Sigmoid colon (tissue), 4 donors: Measurements from ENCODE around the gene CCDC70.

ENCODE experiments used
- CTCF ChIP-seq, 4 experiments: fragments of 450-650 bp in 3 of 4; fragments of 200-600 bp in 1 of 4; IDR thresholded peaks; one replicate each; pipeline ENCODE4 v1.5.1; 2016 to 2019; ENCODE audit warnings: antibody characterized with exemption in 4 of 4, mild to moderate bottlenecking in 3 of 4, moderate library complexity in 2 of 4
- EP300 ChIP-seq, 4 donors: sonication (generic); formaldehyde crosslinking; IDR thresholded peaks; one replicate each; pipeline ENCODE4 v1.6.1; 2017; ENCODE audit warnings: antibody characterized with exemption in 4 of 4
- POLR2A ChIP-seq, 2 donors: fragments of 450-650 bp; IDR thresholded peaks; one replicate each; pipeline ENCODE4 v1.6.1; 2016; ENCODE audit warnings: antibody characterized with exemption in 2 of 2, mild to moderate bottlenecking in 2 of 2, moderate library complexity in 2 of 2

- TF ChIP-seq CTCF (IDR thresholded peaks at IDR 0.05) (no peak), POLR2A (IDR thresholded peaks at IDR 0.05) (no peak), EP300 (IDR thresholded peaks at IDR 0.05) (no peak)
These were observed 41.7 kb upstream of the CCDC70 start for GRCh38 chr13:51820016-51820597.
